ENCODE results near the gene MOG.

DNA sequence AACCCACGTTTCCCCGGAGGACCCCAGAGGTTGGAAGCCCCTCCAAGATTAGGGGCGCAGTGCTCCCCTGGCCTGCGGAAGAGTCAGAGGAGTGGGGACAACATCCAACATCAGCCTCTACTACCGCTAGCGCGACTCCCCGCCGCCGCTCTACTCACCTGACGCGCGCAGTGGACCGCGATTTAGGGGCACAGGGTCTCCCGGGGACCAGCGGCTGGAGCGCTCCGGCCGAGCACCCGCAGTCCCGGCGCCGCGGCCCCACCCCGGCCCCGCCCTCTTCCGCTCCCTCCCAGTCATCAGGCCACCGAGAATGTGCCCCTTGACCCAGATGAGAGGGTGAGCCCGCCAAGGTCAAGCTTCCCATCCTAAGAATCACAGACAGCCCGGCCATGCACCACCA, 24.0 kb downstream of the MOG start, which contains the start of gene ZFP57:
- TF ChIP-seq CTCF (IDR thresholded peaks at IDR 0.05) (no peak), POLR2A (IDR thresholded peaks at IDR 0.05) (no peak), POLR2AphosphoS5 (IDR thresholded peaks at IDR 0.05; ENCODE audit: insufficient read depth in 1 of 2, low read depth in 1 of 2) (no peak)

All from vagina (tissue), 2 donors.